HEK293T (cell line): Measurements from ENCODE around the gene CD300LD.

Experiments used
- ARNT ChIP-seq: fragments of 450-650 bp; IDR thresholded peaks from 2 replicates; pipeline ENCODE4 v1.6.1; 2017; ENCODE audit warnings: mild to moderate bottlenecking
- BHLHE40 ChIP-seq: fragments of 450-650 bp; IDR thresholded peaks from 2 replicates; pipeline ENCODE4 v1.6.1; 2016; ENCODE audit warnings: mild to moderate bottlenecking, moderate library complexity, borderline replicate concordance
- CTBP1 ChIP-seq: fragments of 450-650 bp; IDR thresholded peaks from 2 replicates; pipeline ENCODE4 v1.6.1; 2016; ENCODE audit warnings: borderline replicate concordance
- ELF4 ChIP-seq: fragments of 450-650 bp; IDR thresholded peaks from 2 replicates; pipeline ENCODE4 v1.6.1; 2017; ENCODE audit warnings: antibody characterized with exemption
- FOXA1 ChIP-seq: fragments of 450-650 bp; IDR thresholded peaks from 2 replicates; pipeline ENCODE4 v1.6.1; 2016; ENCODE audit warnings: mild to moderate bottlenecking
- FOXK2 ChIP-seq: fragments of 450-650 bp; IDR thresholded peaks from 2 replicates; pipeline ENCODE4 v1.6.1; 2016; ENCODE audit warnings: mild to moderate bottlenecking
- FOXM1 ChIP-seq: fragments of 450-650 bp; IDR thresholded peaks from 2 replicates; pipeline ENCODE4 v1.6.1; 2017; ENCODE audit warnings: mild to moderate bottlenecking, borderline replicate concordance
- HDGF ChIP-seq: fragments of 450-650 bp; IDR thresholded peaks from 2 replicates; pipeline ENCODE4 v1.6.1; 2017; ENCODE audit warnings: antibody characterized with exemption, borderline replicate concordance
- L3MBTL2 ChIP-seq: fragments of 450-650 bp; conservative IDR thresholded peaks from 2 replicates; pipeline ENCODE4 v1.6.1; 2016; ENCODE audit warnings: mild to moderate bottlenecking
- LEF1 ChIP-seq: fragments of 450-650 bp; IDR thresholded peaks from 2 replicates; pipeline ENCODE4 v1.6.1; 2017; ENCODE audit warnings: mild to moderate bottlenecking, borderline replicate concordance
- NFRKB ChIP-seq: fragments of 450-650 bp; IDR thresholded peaks from 2 replicates; pipeline ENCODE4 v1.6.1; 2016; ENCODE audit warnings: mild to moderate bottlenecking, moderate library complexity
- SP1 ChIP-seq: fragments of 450-650 bp; IDR thresholded peaks from 2 replicates; pipeline ENCODE4 v1.6.1; 2017
- SUZ12 ChIP-seq: fragments of 450-650 bp; IDR thresholded peaks from 2 replicates; pipeline ENCODE4 v1.6.1; 2016; ENCODE audit warnings: mild to moderate bottlenecking

- TF ChIP-seq ELF4 (no peak), SP1 (no peak), BHLHE40 (no peak), FOXK2 (no peak), FOXA1 (no peak), L3MBTL2 (no peak), FOXM1 (no peak), SUZ12 (no peak), LEF1 (no peak), NFRKB (no peak), ARNT (no peak), CTBP1 (no peak), HDGF (no peak)
These were observed 12.1 kb upstream of the CD300LD start for GRCh38 chr17:74604200-74604599.
